ENCODE results near the gene DYNLT1.

Gene DYNLT1

DNA sequence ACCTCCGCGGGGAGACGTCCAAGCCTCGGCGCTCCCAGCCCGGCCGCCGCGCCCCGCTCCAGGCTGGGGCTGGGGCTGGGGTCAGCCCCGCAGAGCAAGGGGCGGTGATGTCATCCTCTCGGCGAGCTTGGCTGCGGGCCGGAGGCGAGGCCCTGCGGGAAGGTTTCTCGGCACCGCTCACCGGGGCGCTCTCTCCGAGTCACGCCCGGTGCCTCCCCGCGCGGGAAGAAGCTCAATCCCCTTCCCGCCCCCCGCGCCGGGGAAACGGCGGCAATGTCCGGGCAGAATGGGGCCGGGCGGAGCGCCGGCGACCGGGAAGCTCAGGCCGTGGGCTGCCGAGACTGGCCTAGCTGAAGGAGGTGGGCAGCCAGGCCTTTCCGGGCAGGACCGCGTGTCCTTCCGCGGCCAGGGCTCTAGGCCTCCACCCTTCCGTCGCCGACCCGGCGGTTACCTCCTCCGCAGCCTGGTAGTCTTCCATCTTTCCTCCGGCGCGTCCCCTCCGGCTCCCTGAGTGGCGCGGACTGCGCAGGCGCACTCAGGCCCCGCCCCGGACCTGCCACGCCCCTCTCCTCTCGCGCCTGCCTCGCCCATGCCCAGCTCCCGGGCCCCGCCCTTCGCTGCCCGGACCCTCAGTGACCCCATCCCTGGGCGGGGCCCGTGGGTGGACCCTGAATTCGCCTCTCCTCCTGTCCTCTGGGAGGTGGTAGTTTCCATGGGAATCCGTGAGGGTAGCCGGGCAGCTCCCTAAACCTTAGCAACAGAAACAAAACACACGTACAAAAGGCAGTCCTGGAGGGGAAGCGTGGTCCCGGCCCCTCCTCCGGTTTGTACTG is at the start of gene DYNLT1:
Gene DYNLT1 (minus strand): TSS at position 513 of the 833 bp plus-strand sequence. CDS start 35 bp downstream, at position 478.
- TF ChIP-seq, protein P1, sequence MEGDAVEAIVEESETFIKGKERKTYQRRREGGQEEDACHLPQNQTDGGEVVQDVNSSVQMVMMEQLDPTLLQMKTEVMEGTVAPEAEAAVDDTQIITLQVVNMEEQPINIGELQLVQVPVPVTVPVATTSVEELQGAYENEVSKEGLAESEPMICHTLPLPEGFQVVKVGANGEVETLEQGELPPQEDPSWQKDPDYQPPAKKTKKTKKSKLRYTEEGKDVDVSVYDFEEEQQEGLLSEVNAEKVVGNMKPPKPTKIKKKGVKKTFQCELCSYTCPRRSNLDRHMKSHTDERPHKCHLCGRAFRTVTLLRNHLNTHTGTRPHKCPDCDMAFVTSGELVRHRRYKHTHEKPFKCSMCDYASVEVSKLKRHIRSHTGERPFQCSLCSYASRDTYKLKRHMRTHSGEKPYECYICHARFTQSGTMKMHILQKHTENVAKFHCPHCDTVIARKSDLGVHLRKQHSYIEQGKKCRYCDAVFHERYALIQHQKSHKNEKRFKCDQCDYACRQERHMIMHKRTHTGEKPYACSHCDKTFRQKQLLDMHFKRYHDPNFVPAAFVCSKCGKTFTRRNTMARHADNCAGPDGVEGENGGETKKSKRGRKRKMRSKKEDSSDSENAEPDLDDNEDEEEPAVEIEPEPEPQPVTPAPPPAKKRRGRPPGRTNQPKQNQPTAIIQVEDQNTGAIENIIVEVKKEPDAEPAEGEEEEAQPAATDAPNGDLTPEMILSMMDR (IDR thresholded peaks at IDR 0.05; ENCODE audit: insufficient read depth, low read depth, low read length, missing control alignments), result no peak

DNA sequence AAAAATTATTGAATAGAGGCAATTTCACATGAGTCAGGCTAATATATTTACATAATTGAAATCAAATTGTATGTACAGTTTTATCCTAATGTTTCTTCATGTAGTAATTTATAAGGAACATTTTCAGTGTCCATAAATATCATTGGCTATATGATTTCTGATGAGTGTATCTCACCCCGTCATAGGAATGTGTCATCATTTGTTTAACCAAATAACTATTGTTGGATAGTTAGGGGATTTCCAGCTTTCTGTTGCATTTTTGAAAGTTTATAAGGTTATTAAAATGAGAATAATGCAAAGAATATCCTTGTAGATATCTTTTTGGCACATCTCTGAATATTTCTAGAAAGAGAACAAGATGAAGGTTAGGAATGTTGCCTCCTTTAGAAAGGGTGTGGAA is 44.3 kb upstream of the DYNLT1 start:
- DNase-seq (ENCODE audit: low read depth), result no peak
- TF ChIP-seq, protein P1 (IDR thresholded peaks at IDR 0.05; ENCODE audit: insufficient read depth, low read depth, low read length, missing control alignments), result no peak
- H3K4me3 ChIP-seq (ENCODE audit: low read depth, low read length), result no peak overlapping the region

More for the DNA sequence above, at the start of gene DYNLT1:
- peak; percentile 92 for DNase-seq (ENCODE audit: low read depth)
- H3K4me3 ChIP-seq (ENCODE audit: low read depth, low read length), result peak within 1 kb of the TSS; percentile 92

DNA sequence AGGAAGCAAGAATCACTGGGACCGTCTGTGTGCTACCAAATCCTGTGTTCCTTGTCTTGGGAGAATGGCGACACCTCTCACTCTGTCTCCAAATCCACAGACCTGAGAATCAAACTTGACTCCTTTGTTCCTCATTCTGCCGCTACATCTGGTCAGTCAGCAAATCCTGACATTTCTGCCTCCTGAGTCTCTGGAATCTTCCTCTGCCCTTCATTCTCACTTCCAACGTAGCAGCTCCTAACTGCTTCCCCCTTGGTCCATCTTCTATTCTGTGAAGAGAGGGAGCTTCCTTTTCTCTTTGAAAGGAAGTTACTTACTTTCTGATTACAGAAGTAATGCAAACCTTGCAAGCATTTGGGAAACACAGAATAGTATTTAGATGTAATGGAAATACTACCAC is 43.0 kb upstream of the DYNLT1 start:
- DNase-seq (ENCODE audit: low read depth), result no peak
- TF ChIP-seq, protein P1 (IDR thresholded peaks at IDR 0.05; ENCODE audit: insufficient read depth, low read depth, low read length, missing control alignments), result no peak
- H3K4me3 ChIP-seq (ENCODE audit: low read depth, low read length), result no peak overlapping the region

DNA sequence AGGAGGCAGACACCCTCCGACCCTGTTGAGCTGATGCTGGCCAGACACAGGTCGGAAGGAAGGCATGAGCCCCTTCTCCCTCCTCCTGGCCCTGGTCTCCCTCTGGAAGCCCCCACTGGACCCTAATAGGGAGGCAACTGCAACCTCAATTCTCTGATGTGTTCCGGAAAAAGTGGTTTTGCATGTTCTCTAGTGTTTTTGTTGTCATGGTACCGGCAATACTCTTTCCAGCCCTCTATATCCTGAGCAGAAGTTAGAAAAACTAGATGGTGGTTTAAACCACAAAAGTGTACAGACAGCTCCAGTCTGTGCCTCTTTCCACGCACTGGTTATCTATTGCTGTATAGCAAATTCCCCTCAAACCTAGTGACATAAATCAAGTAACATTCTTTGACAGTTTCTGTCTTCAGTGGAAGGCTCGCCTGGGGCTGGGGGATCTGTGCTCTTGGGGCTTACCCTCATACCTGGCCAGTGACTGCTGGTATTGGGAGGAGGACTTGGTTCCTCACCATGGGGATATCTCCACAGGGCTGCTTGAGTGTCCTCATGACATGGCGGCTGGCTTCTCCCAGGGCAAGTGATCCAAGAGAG is 42.3 kb upstream of the DYNLT1 start:
- TF ChIP-seq, protein P1 (IDR thresholded peaks at IDR 0.05; ENCODE audit: insufficient read depth, low read depth, low read length, missing control alignments), result no peak
- peak; percentile 55 for DNase-seq (ENCODE audit: low read depth)
- H3K4me3 ChIP-seq (ENCODE audit: low read depth, low read length), result no peak overlapping the region

DNA sequence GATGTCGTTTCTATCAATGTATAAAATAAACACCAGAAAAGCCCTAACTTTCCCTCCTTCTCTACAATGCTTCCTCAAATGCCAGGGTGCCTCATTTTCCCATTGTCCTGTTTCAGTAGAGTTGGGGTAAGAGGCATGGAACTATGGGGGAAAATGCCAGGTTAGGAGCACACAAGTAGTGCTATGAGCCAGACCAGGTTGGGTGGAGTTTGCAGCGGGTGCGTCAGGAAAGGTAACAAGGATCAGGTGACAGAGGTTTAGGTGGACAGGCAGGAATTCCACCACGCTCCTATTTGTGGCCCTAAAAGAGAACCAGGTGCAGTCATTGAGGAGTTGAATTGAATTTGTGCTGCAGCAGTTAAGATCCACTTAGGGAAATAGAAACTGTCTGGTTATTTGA is 41.8 kb upstream of the DYNLT1 start:
- TF ChIP-seq, protein P1 (IDR thresholded peaks at IDR 0.05; ENCODE audit: insufficient read depth, low read depth, low read length, missing control alignments), result no peak
- no peak overlapping the region for H3K4me3 ChIP-seq (ENCODE audit: low read depth, low read length)
- no peak for DNase-seq (ENCODE audit: low read depth)

DNA sequence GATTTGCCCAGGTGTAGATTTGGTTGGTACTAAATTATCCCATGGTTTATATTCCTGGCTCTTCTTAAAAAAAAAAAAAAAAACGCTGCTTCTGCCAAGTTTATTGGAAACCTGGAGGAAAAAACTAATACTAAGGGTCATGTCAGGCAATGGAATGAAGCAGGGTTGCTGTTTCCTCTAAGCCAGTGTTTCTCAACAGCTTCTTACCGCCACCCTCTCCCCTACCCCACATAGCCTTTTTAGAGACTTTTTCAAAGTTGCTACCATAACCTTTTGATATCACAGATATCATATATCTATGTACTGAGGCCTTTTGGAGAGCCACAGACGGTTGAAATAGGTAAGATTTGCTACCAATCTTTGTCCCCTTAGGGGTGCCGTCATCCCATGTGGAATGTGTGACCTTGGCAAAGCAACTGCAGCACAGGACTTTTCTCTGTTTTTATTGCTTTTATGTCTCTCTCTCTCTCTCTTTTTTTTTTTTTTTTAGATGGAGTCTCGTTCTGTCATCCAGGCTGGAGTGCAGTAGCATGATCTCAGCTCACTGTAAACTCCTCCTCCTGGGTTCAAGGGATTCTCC is 40.3 kb upstream of the DYNLT1 start:
- H3K4me3 ChIP-seq (ENCODE audit: low read depth, low read length), result no peak overlapping the region
- TF ChIP-seq, protein P1 (IDR thresholded peaks at IDR 0.05; ENCODE audit: insufficient read depth, low read depth, low read length, missing control alignments), result no peak
- no peak for DNase-seq (ENCODE audit: low read depth)

All from GM12865 (cell line).